DND-41 (cell line): ENCODE data around the gene SLC25A41.

Experiments used
- ATAC-seq: fragments of 200-7000 bp; cut with Tn5 transposase; 3 replicates; pipeline ENCODE4 v1.9.1; 2021; ENCODE audit warnings: low read depth; ENCODE audit not compliant: insufficient read depth
- DNase-seq: peaks from one replicate; pipeline ENCODE4 v3.0.0-alpha.2; 2020
- H2AFZ ChIP-seq: 2 replicates; pipeline ENCODE4 v1.6.0; 2012; ENCODE audit warnings: low read depth, low read length
- H3K27ac ChIP-seq: 2 replicates; pipeline ENCODE4 v1.5.1; 2012; ENCODE audit warnings: low read length, inconsistent platforms
- H3K27me3 ChIP-seq: fragments of 200-600 bp; sonication (generic); 2 replicates; pipeline ENCODE4 v1.6.0; 2012; ENCODE audit warnings: low read length, mild to moderate bottlenecking, inconsistent platforms; ENCODE audit not compliant: insufficient read depth, poor library complexity
- H3K36me3 ChIP-seq: 2 replicates; pipeline ENCODE4 v1.5.1; 2012; ENCODE audit warnings: low read length, inconsistent platforms; ENCODE audit not compliant: insufficient read depth
- H3K4me1 ChIP-seq: 2 replicates; pipeline ENCODE4 v1.5.1; 2012; ENCODE audit warnings: mild to moderate bottlenecking, low read length; ENCODE audit not compliant: insufficient read depth
- H3K4me2 ChIP-seq: 2 replicates; pipeline ENCODE4 v1.6.0; 2012; ENCODE audit warnings: mild to moderate bottlenecking, moderate library complexity, low read length, inconsistent platforms; ENCODE audit not compliant: insufficient read depth
- H3K4me3 ChIP-seq, 2 experiments: fragments of 200-600 bp in 1 of 2; shearing (Covaris generic) in 1 of 2; 2 replicates each; pipeline ENCODE4 v1.5.1; 2012 to 2016; ENCODE audit warnings: inconsistent platforms in 2 of 2, low read length in 2 of 2, mild to moderate bottlenecking in 2 of 2, low read depth in 1 of 2, moderate library complexity in 1 of 2
- H3K79me2 ChIP-seq: 2 replicates; pipeline ENCODE4 v1.6.0; 2012; ENCODE audit warnings: low read length, inconsistent platforms; ENCODE audit not compliant: insufficient read depth
- H3K9ac ChIP-seq: 2 replicates; pipeline ENCODE4 v1.6.0; 2012; ENCODE audit warnings: low read depth, mild to moderate bottlenecking, inconsistent platforms, low read length, moderate library complexity
- H3K9me3 ChIP-seq: 2 replicates; pipeline ENCODE4 v1.5.1; 2012; ENCODE audit warnings: low read length, moderate library complexity, mild to moderate bottlenecking, inconsistent platforms; ENCODE audit not compliant: insufficient read depth, severe bottlenecking
- H4K20me1 ChIP-seq: 2 replicates; pipeline ENCODE4 v1.6.0; 2012; ENCODE audit warnings: low read length; ENCODE audit not compliant: insufficient read depth
- CTCF ChIP-seq: IDR thresholded peaks from 2 replicates; pipeline ENCODE4 v1.5.1; 2012; ENCODE audit warnings: borderline replicate concordance, low read length, moderate library complexity, mild to moderate bottlenecking; ENCODE audit not compliant: poor library complexity, severe bottlenecking; ENCODE audit errors: extremely low read depth
- EZH2 ChIP-seq: IDR thresholded peaks from 3 replicates; pipeline ENCODE4 v1.6.1; 2012; ENCODE audit warnings: borderline replicate concordance, low read depth, mild to moderate bottlenecking, moderate library complexity, low read length, inconsistent platforms; ENCODE audit not compliant: severe bottlenecking

SLC25A41 gene

GRCh38 chr19:6423499-6424194 is 9.9 kb downstream of the SLC25A41 start:
- Histone ChIP-seq H3K27ac (peak overlapping the region; percentile 74), H3K9me3 (no peaks in the 10 kb centered on the region), H3K27me3 (no peaks in the 10 kb centered on the region), H3K79me2 (peaks cover 58% of the 10 kb centered on the region), H3K4me1 (peaks cover 39% of the 10 kb centered on the region), H3K36me3 (peaks cover 54% of the 10 kb centered on the region), H3K4me2 (peak overlapping the region; percentile 97), H3K9ac (peak overlapping the region; percentile 89), H2AFZ (no peak overlapping the region), H4K20me1 (peaks cover 55% of the 10 kb centered on the region), H3K4me3 (peak overlapping the region; percentile 90 to 95; a peak in 3 of 4 replicates)
- no peak for TF ChIP-seq EZH2
- ATAC-seq (no peak), DNase-seq (peak; percentile 51)

- Histone ChIP-seq H4K20me1 (peaks cover 78% of the 10 kb centered on the region), H2AFZ (no peak overlapping the region), H3K4me3 (peak overlapping the region in 1 of 2 experiments; percentile 90; a peak in 1 of 4 replicates), H3K79me2 (peaks cover 69% of the 10 kb centered on the region), H3K9ac (no peak overlapping the region), H3K36me3 (peaks cover 77% of the 10 kb centered on the region), H3K9me3 (no peaks in the 10 kb centered on the region), H3K27ac (no peak overlapping the region), H3K27me3 (no peaks in the 10 kb centered on the region), H3K4me2 (peak overlapping the region; percentile 97), H3K4me1 (peaks cover 37% of the 10 kb centered on the region)
- TF ChIP-seq CTCF = no peak
- TF ChIP-seq EZH2 = no peak
- no peak for DNase-seq
- no peak for ATAC-seq
Observed at GRCh38 chr19:6421075-6422014, 12.2 kb downstream of the SLC25A41 start.

GRCh38 chr19:6418562-6418932 is 15.0 kb downstream of the SLC25A41 start:
- no peak overlapping the region for H2AFZ ChIP-seq
- H3K4me3 ChIP-seq = no peak overlapping the region
- H3K9ac ChIP-seq = no peak overlapping the region
- H3K4me2 ChIP-seq = no peak overlapping the region
- no peak for TF ChIP-seq CTCF
- no peak for TF ChIP-seq EZH2
- DNase-seq = no peak
- no peak for ATAC-seq
- H3K27me3 ChIP-seq = no peaks in the 10 kb centered on the region
- no peaks in the 10 kb centered on the region for H3K9me3 ChIP-seq
- no peak overlapping the region for H3K27ac ChIP-seq
- peaks cover 60% of the 10 kb centered on the region for H3K79me2 ChIP-seq
- H3K4me1 ChIP-seq = peaks cover 23% of the 10 kb centered on the region
- peaks cover 98% of the 10 kb centered on the region for H3K36me3 ChIP-seq
- peaks cover 94% of the 10 kb centered on the region for H4K20me1 ChIP-seq
